Liver (tissue), 3 donors: ENCODE measurements around the gene NBAS.

Source experiments
- CTCF ChIP-seq: fragments of 150-350 bp; IDR thresholded peaks from 2 replicates; pipeline ENCODE4 v1.5.1; 2017; ENCODE audit warnings: improper control_type of control experiment, low read depth, low read length; ENCODE audit not compliant: missing input control
- EGR1 ChIP-seq, 2 donors: IDR thresholded peaks; 2 replicates each; pipeline ENCODE4 v1.6.1; 2016 to 2018; ENCODE audit warnings: antibody characterized with exemption in 2 of 2, low read depth in 2 of 2
- FOXA1 ChIP-seq: IDR thresholded peaks from 2 replicates; pipeline ENCODE4 v1.6.1; 2016; ENCODE audit warnings: antibody characterized with exemption
- JUND ChIP-seq, 2 donors: IDR thresholded peaks; 2 replicates each; pipeline ENCODE4 v1.6.1; 2016; ENCODE audit warnings: antibody characterized with exemption in 2 of 2
- MAX ChIP-seq: IDR thresholded peaks from 2 replicates; pipeline ENCODE4 v1.6.1; 2016; ENCODE audit warnings: antibody characterized with exemption
- REST ChIP-seq: IDR thresholded peaks from 2 replicates; pipeline ENCODE4 v1.6.1; 2016; ENCODE audit warnings: antibody characterized with exemption, mild to moderate bottlenecking
- donor health status: healthy.
- donor health status: healthy.

- TF ChIP-seq CTCF (no peak), MAX (no peak), EGR1 (IDR thresholded peaks at IDR 0.05; ENCODE audit: low read depth in 2 of 2) (no peak), FOXA1 (no peak), REST (no peak), JUND (IDR thresholded peaks at IDR 0.05) (no peak)
Observed at GRCh38 chr2:15300624-15301573, 260.2 kb downstream of the NBAS start.
